Fibroblast of skin of left quadriceps (primary cell): Measurements from ENCODE around the gene BIN2.
A peak's percentile ranks its signal among the peaks of the same experiment; 100 is the strongest.
"Not testable (repeated sequence)": the region's sequence is repeated elsewhere in the genome, so short reads cannot be mapped to it uniquely, and the experiment has no call there.

ENCODE experiments used
- DNase-seq, 2 experiments: peaks; one replicate each; pipeline ENCODE4 v3.0.0-alpha.2; 2013; ENCODE audit warnings: low read depth in 2 of 2

Gene BIN2

GRCh38 chr12:51311389-51311788 lies 12.6 kb downstream of the BIN2 start:
- DNase-seq = no peak

GRCh38 chr12:51307655-51308593 lies 16.1 kb downstream of the BIN2 start:
- peak; percentile 55 to 67 for DNase-seq

- no peak for DNase-seq
These were observed 17.5 kb downstream of the BIN2 start for GRCh38 chr12:51306507-51306906.

GRCh38 chr12:51300768-51301167 lies 23.2 kb downstream of the BIN2 start:
- not testable (repeated sequence) for DNase-seq

GRCh38 chr12:51295651-51296050 lies 28.3 kb downstream of the BIN2 start:
- DNase-seq = no peak

- DNase-seq = not testable (repeated sequence)
These were observed 29.9 kb downstream of the BIN2 start for GRCh38 chr12:51294097-51294496.

GRCh38 chr12:51293696-51294095 lies 30.3 kb downstream of the BIN2 start:
- no peak for DNase-seq

- DNase-seq = not testable (repeated sequence)
These were observed 32.1 kb downstream of the BIN2 start for GRCh38 chr12:51291603-51292513.

- no peak for DNase-seq
These were observed 38.1 kb downstream of the BIN2 start for GRCh38 chr12:51285843-51286242.

- DNase-seq = peak in 1 of 2 experiments; percentile 29
These were observed 42.6 kb downstream of the BIN2 start for GRCh38 chr12:51281202-51281924.

- no peak for DNase-seq
These were observed 48.9 kb downstream of the BIN2 start for GRCh38 chr12:51275088-51275487.

GRCh38 chr12:51272810-51273209 lies 51.2 kb downstream of the BIN2 start:
- not testable (repeated sequence) for DNase-seq

- DNase-seq = peak; percentile 63 to 67
These were observed 52.9 kb downstream of the BIN2 start for GRCh38 chr12:51270951-51271518.

- DNase-seq = no peak
These were observed 53.7 kb downstream of the BIN2 start, which contains the start of gene SMAGP for GRCh38 chr12:51270067-51270950. Gene SMAGP, minus strand, starts transcription at chr12:51270415. Its CDS starts 1,137 bp downstream, at chr12:51269278.

- DNase-seq = no peak
These were observed 54.6 kb downstream of the BIN2 start for GRCh38 chr12:51269174-51270066.

- DNase-seq = no peak
These were observed 59.0 kb downstream of the BIN2 start for GRCh38 chr12:51265024-51265423.

- DNase-seq = no peak
These were observed 59.7 kb downstream of the BIN2 start for GRCh38 chr12:51264297-51264696.

GRCh38 chr12:51263341-51263740 lies 60.6 kb downstream of the BIN2 start:
- DNase-seq = no peak

- no peak for DNase-seq
These were observed 61.2 kb downstream of the BIN2 start for GRCh38 chr12:51262758-51263177.
